GM12878 (cell line): ENCODE measurements around the gene MEG3.

Experiments
- CTCF ChIP-seq, 3 experiments: IDR thresholded peaks in 2 of 3; conservative IDR thresholded peaks in 1 of 3; 2 replicates each; pipeline ENCODE4 v1.5.1; 2011; ENCODE audit warnings: low read depth in 3 of 3, low read length in 3 of 3, mild to moderate bottlenecking in 3 of 3, control low read depth in 2 of 3, moderate library complexity in 2 of 3, inconsistent platforms in 1 of 3, mixed read lengths in 1 of 3; ENCODE audit not compliant: control insufficient read depth in 2 of 3, insufficient read depth in 1 of 3; ENCODE audit errors: extremely low read depth in 1 of 3
- RFX5 ChIP-seq: IDR thresholded peaks from 2 replicates; pipeline ENCODE4 v1.6.1; 2011; ENCODE audit warnings: low read depth, low read length, improper control_type of control experiment

- TF ChIP-seq RFX5 (no peak), CTCF (IDR thresholded peaks at IDR 0.05 in 2 of 3, conservative IDR thresholded peaks at IDR 0.05 in 1 of 3; ENCODE audit: control insufficient read depth in 2 of 3, extremely low read depth in 1 of 3, insufficient read depth in 1 of 3, low read depth in 3 of 3, low read length in 3 of 3) (no peak)
Measured at GRCh38 chr14:100777818-100778525, 47.9 kb upstream of the MEG3 start.
